Effector memory CD4-positive, alpha-beta T cell (primary cell): Measurements from ENCODE around the gene UGT1A10.

Source experiments
- DNase-seq, 3 donors: peaks; one replicate each; pipeline ENCODE4 v3.0.0-alpha.2; 2020
- H3K27ac ChIP-seq: 2 replicates; pipeline ENCODE4 v1.7.0; 2013; ENCODE audit warnings: mild to moderate bottlenecking, low read length, moderate library complexity; ENCODE audit not compliant: insufficient read depth, poor library complexity, severe bottlenecking
- H3K27me3 ChIP-seq: replicated peaks from 2 replicates; pipeline ENCODE4 v1.7.0; 2013; ENCODE audit warnings: mild to moderate bottlenecking, low read length; ENCODE audit not compliant: insufficient read depth, control insufficient read depth, poor library complexity, severe bottlenecking
- H3K36me3 ChIP-seq: 2 replicates; pipeline ENCODE4 v1.7.0; 2013; ENCODE audit warnings: mild to moderate bottlenecking, low read length, moderate library complexity; ENCODE audit not compliant: control insufficient read depth, insufficient read depth
- H3K4me1 ChIP-seq: 2 replicates; pipeline ENCODE4 v1.7.0; 2013; ENCODE audit warnings: low read length, mild to moderate bottlenecking; ENCODE audit not compliant: control insufficient read depth, insufficient read depth, poor library complexity, severe bottlenecking
- H3K4me3 ChIP-seq: 2 replicates; pipeline ENCODE4 v1.7.0; 2013; ENCODE audit warnings: low read length, low read depth, mild to moderate bottlenecking; ENCODE audit not compliant: insufficient read depth, poor library complexity, severe bottlenecking
- H3K9me3 ChIP-seq: 2 replicates; pipeline ENCODE4 v1.7.0; 2013; ENCODE audit warnings: mild to moderate bottlenecking, low read length, moderate library complexity; ENCODE audit not compliant: control insufficient read depth

UGT1A10 gene

GRCh38 chr2:233689031-233689430 is 52.8 kb downstream of the UGT1A10 start:
- H3K4me1 ChIP-seq, result no peaks in the 10 kb centered on the region

GRCh38 chr2:233689501-233689900 is 53.3 kb downstream of the UGT1A10 start:
- no peaks in the 10 kb centered on the region for H3K36me3 ChIP-seq
- no peak for DNase-seq
- H3K4me3 ChIP-seq, result no peak overlapping the region
- H3K9me3 ChIP-seq, result no peaks in the 10 kb centered on the region
- H3K4me1 ChIP-seq, result no peaks in the 10 kb centered on the region
- no peak overlapping the region for H3K27ac ChIP-seq
- no peaks in the 10 kb centered on the region for H3K27me3 ChIP-seq

More at GRCh38 chr2:233689031-233689430, 52.8 kb downstream of the UGT1A10 start:
- DNase-seq, result no peak
- H3K27me3 ChIP-seq, result no peaks in the 10 kb centered on the region
- no peak overlapping the region for H3K27ac ChIP-seq
- no peaks in the 10 kb centered on the region for H3K9me3 ChIP-seq
- no peaks in the 10 kb centered on the region for H3K36me3 ChIP-seq
- H3K4me3 ChIP-seq, result no peak overlapping the region

GRCh38 chr2:233690444-233690843 is 54.2 kb downstream of the UGT1A10 start:
- no peaks in the 10 kb centered on the region for H3K4me1 ChIP-seq
- no peaks in the 10 kb centered on the region for H3K36me3 ChIP-seq
- H3K27me3 ChIP-seq, result no peaks in the 10 kb centered on the region
- H3K27ac ChIP-seq, result no peak overlapping the region
- no peak for DNase-seq
- H3K4me3 ChIP-seq, result no peak overlapping the region
- H3K9me3 ChIP-seq, result no peaks in the 10 kb centered on the region

GRCh38 chr2:233691443-233692433 is 55.5 kb downstream of the UGT1A10 start:
- no peak overlapping the region for H3K4me3 ChIP-seq
- no peaks in the 10 kb centered on the region for H3K9me3 ChIP-seq
- H3K4me1 ChIP-seq, result no peaks in the 10 kb centered on the region
- H3K36me3 ChIP-seq, result no peaks in the 10 kb centered on the region
- H3K27ac ChIP-seq, result no peak overlapping the region
- no peak for DNase-seq
- no peaks in the 10 kb centered on the region for H3K27me3 ChIP-seq

- Histone ChIP-seq H3K27me3 (no peaks in the 10 kb centered on the region), H3K36me3 (no peaks in the 10 kb centered on the region), H3K4me1 (no peaks in the 10 kb centered on the region), H3K27ac (no peak within 1 kb of the TSS), H3K9me3 (no peaks in the 10 kb centered on the region), H3K4me3 (no peak within 1 kb of the TSS)
- no peak for DNase-seq
Observed at GRCh38 chr2:233692648-233693047, 56.4 kb downstream of the UGT1A10 start, which contains the start of gene UGT1A6. TSS of gene UGT1A6 (plus strand) at chr2:233692890. CDS start at chr2:233693005, 115 bp downstream.

- Histone ChIP-seq H3K27ac (no peak overlapping the region), H3K4me1 (no peaks in the 10 kb centered on the region), H3K36me3 (no peaks in the 10 kb centered on the region), H3K9me3 (no peaks in the 10 kb centered on the region), H3K4me3 (no peak overlapping the region), H3K27me3 (no peaks in the 10 kb centered on the region)
- no peak for DNase-seq
Observed at GRCh38 chr2:233693963-233694362, 57.7 kb downstream of the UGT1A10 start.

- no peak overlapping the region for H3K27ac ChIP-seq
Observed at GRCh38 chr2:233698740-233699139, 62.5 kb downstream of the UGT1A10 start.

GRCh38 chr2:233699424-233700027 is 63.3 kb downstream of the UGT1A10 start:
- H3K27ac ChIP-seq, result no peak overlapping the region
- H3K36me3 ChIP-seq, result no peaks in the 10 kb centered on the region
- H3K27me3 ChIP-seq, result peaks cover 3% of the 10 kb centered on the region
- H3K4me3 ChIP-seq, result no peak overlapping the region
- no peak for DNase-seq
- no peaks in the 10 kb centered on the region for H3K4me1 ChIP-seq
- H3K9me3 ChIP-seq, result no peaks in the 10 kb centered on the region

More at GRCh38 chr2:233698740-233699139, 62.5 kb downstream of the UGT1A10 start:
- no peak for DNase-seq
- Histone ChIP-seq H3K4me1 (no peaks in the 10 kb centered on the region), H3K9me3 (no peaks in the 10 kb centered on the region), H3K36me3 (no peaks in the 10 kb centered on the region), H3K27me3 (no peaks in the 10 kb centered on the region), H3K4me3 (no peak overlapping the region)

GRCh38 chr2:233700028-233700635 is 63.9 kb downstream of the UGT1A10 start:
- no peak for DNase-seq
- H3K27ac ChIP-seq, result no peak overlapping the region
- no peaks in the 10 kb centered on the region for H3K9me3 ChIP-seq

More at GRCh38 chr2:233700028-233700635, 63.9 kb downstream of the UGT1A10 start:
- Histone ChIP-seq H3K4me3 (no peak overlapping the region), H3K4me1 (no peaks in the 10 kb centered on the region), H3K27me3 (peaks cover 3% of the 10 kb centered on the region), H3K36me3 (no peaks in the 10 kb centered on the region)
